ENCODE measurements around the gene TALDO1.

The TALDO1 gene

DNA sequence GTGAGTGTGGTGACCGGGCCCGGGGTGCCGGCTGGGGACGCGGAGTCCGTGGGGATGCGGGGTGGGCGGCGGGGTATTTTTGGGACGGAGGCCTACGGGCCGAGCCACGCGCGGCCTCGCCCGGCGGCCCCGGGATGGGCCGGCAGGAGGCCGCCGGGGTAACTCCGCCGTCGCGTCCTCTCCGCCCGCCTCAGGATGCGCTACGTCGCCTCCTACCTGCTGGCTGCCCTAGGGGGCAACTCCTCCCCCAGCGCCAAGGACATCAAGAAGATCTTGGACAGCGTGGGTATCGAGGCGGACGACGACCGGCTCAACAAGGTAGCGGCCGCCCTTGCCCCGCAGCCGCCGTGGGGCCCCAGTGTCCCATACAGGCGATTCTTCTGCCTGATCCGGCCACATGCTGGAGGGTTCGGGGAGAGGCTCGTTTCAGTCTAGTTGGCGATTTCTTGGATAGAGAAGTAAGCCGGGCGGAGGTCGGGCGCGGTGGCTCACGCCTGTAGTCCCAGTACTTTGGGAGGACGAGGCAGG, 62.8 kb downstream of the TALDO1 start:
- TF ChIP-seq MAX (IDR thresholded peaks at IDR 0.05): no peak
- peak; percentile 7; the same call in 1 of the 2 replicates for TF ChIP-seq EP300 (IDR thresholded peaks at IDR 0.05; ENCODE audit: borderline replicate concordance)

- no peak for TF ChIP-seq NFIC (IDR thresholded peaks at IDR 0.05)
- TF ChIP-seq TEAD4 (IDR thresholded peaks at IDR 0.05): no peak
- TF ChIP-seq EGR1 (IDR thresholded peaks at IDR 0.05): no peak
- TF ChIP-seq, protein P1, sequence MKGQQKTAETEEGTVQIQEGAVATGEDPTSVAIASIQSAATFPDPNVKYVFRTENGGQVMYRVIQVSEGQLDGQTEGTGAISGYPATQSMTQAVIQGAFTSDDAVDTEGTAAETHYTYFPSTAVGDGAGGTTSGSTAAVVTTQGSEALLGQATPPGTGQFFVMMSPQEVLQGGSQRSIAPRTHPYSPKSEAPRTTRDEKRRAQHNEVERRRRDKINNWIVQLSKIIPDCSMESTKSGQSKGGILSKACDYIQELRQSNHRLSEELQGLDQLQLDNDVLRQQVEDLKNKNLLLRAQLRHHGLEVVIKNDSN (IDR thresholded peaks at IDR 0.05): no peak
- TF ChIP-seq TAF1 (IDR thresholded peaks at IDR 0.05; ENCODE audit: low read depth): no peak
- TF ChIP-seq YY1 (IDR thresholded peaks at IDR 0.05; ENCODE audit: low read depth): no peak
- TF ChIP-seq RAD21 (IDR thresholded peaks at IDR 0.05; ENCODE audit: low read depth): no peak
These were observed 64.4 kb downstream of the TALDO1 start for GRCh38 chr11:811446-812245.

DNA sequence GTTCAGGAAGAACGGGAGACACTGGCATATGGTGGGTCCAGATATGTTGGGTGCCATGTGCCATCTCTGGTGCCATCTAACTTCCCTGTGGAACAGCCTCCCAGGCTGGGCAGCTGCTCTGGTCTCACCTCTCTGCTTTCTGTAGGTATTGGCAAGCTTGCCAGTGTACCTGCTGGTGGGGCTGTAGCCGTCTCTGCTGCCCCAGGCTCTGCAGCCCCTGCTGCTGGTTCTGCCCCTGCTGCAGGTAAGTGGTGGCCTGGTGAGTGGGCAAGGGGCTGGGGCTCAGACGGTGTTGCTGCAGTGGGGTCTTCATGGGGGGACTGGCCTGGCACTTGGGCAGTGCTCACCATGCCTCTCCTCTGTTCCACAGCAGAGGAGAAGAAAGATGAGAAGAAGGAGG, 65.1 kb downstream of the TALDO1 start:
- TF ChIP-seq CREB1 (IDR thresholded peaks at IDR 0.05; ENCODE audit: low read depth): no peak
- no peak for TF ChIP-seq EP300 (IDR thresholded peaks at IDR 0.05; ENCODE audit: borderline replicate concordance)
- TF ChIP-seq ZBTB7A (IDR thresholded peaks at IDR 0.05; ENCODE audit: low read depth): no peak
- TF ChIP-seq CEBPB (IDR thresholded peaks at IDR 0.05): no peak
- TF ChIP-seq TEAD4 (IDR thresholded peaks at IDR 0.05): no peak
- no peak for TF ChIP-seq REST (IDR thresholded peaks at IDR 0.05; ENCODE audit: low read depth)
- TF ChIP-seq TCF12 (IDR thresholded peaks at IDR 0.05; ENCODE audit: low read depth): no peak
- TF ChIP-seq MAX (IDR thresholded peaks at IDR 0.05): no peak
- TF ChIP-seq YY1 (IDR thresholded peaks at IDR 0.05; ENCODE audit: low read depth): no peak

GRCh38 chr11:813072-813455, 65.8 kb downstream of the TALDO1 start:
- no peak for TF ChIP-seq TAF1 (IDR thresholded peaks at IDR 0.05; ENCODE audit: low read depth)
- TF ChIP-seq, protein P1 (IDR thresholded peaks at IDR 0.05): no peak
- TF ChIP-seq REST (IDR thresholded peaks at IDR 0.05; ENCODE audit: low read depth): no peak
- TF ChIP-seq MAX (IDR thresholded peaks at IDR 0.05): no peak
- TF ChIP-seq EGR1 (IDR thresholded peaks at IDR 0.05): no peak
- no peak for TF ChIP-seq TCF12 (IDR thresholded peaks at IDR 0.05; ENCODE audit: low read depth)
- TF ChIP-seq CREB1 (IDR thresholded peaks at IDR 0.05; ENCODE audit: low read depth): no peak
- TF ChIP-seq EP300 (IDR thresholded peaks at IDR 0.05; ENCODE audit: borderline replicate concordance): no peak
- TF ChIP-seq CEBPB (IDR thresholded peaks at IDR 0.05): no peak
- TF ChIP-seq YY1 (IDR thresholded peaks at IDR 0.05; ENCODE audit: low read depth): no peak
- no peak for TF ChIP-seq ZBTB7A (IDR thresholded peaks at IDR 0.05; ENCODE audit: low read depth)
- TF ChIP-seq NFIC (IDR thresholded peaks at IDR 0.05): no peak
- no peak for TF ChIP-seq FOXM1 (IDR thresholded peaks at IDR 0.05; ENCODE audit: borderline replicate concordance, low read depth)
- no peak for TF ChIP-seq RAD21 (IDR thresholded peaks at IDR 0.05; ENCODE audit: low read depth)
- TF ChIP-seq TEAD4 (IDR thresholded peaks at IDR 0.05): no peak

GRCh38 chr11:813456-814096, 66.3 kb downstream of the TALDO1 start:
- TF ChIP-seq, protein P1 (IDR thresholded peaks at IDR 0.05): no peak
- no peak for TF ChIP-seq TAF1 (IDR thresholded peaks at IDR 0.05; ENCODE audit: low read depth)
- no peak for TF ChIP-seq YY1 (IDR thresholded peaks at IDR 0.05; ENCODE audit: low read depth)
- TF ChIP-seq REST (IDR thresholded peaks at IDR 0.05; ENCODE audit: low read depth): no peak
- no peak for TF ChIP-seq MAX (IDR thresholded peaks at IDR 0.05)
- no peak for TF ChIP-seq CEBPB (IDR thresholded peaks at IDR 0.05)
- no peak for TF ChIP-seq FOXM1 (IDR thresholded peaks at IDR 0.05; ENCODE audit: borderline replicate concordance, low read depth)
- no peak for TF ChIP-seq ZBTB7A (IDR thresholded peaks at IDR 0.05; ENCODE audit: low read depth)
- no peak for TF ChIP-seq TCF12 (IDR thresholded peaks at IDR 0.05; ENCODE audit: low read depth)
- no peak for TF ChIP-seq NFIC (IDR thresholded peaks at IDR 0.05)
- no peak for TF ChIP-seq CREB1 (IDR thresholded peaks at IDR 0.05; ENCODE audit: low read depth)
- TF ChIP-seq EGR1 (IDR thresholded peaks at IDR 0.05): no peak
- TF ChIP-seq EP300 (IDR thresholded peaks at IDR 0.05; ENCODE audit: borderline replicate concordance): no peak

All from Ishikawa (cell line).